Measurements from ENCODE around the gene KIF6. TPM values are rescaled to one million over a fixed set of nuclear protein-coding genes. Genes with fewer than 3 reads are reported as not detected.

The KIF6 gene
- total RNA-seq, 1 donor from 2014 or later, result not detected

GRCh38 chr6:39696986-39697788 is 28.0 kb downstream of the KIF6 start:
- Mint-ChIP-seq H3K36me3 (ENCODE audit: low read depth) (no peaks in the 10 kb centered on the region), H3K4me3 (no peak overlapping the region), H3K27me3 (peaks cover 3% of the 10 kb centered on the region), H3K4me1 (peaks cover 3% of the 10 kb centered on the region), H3K9me3 (peaks cover 6% of the 10 kb centered on the region), H3K27ac (no peak overlapping the region)
- ChIA-PET CTCF (no interaction called here), POLR2A (no interaction called here)
- intact Hi-C loops (cut with micrococcal nuclease), result no loop called here
- ATAC-seq (ENCODE audit: low read depth) (no peak), DNase-seq (no peak)
- TF ChIP-seq CTCF (IDR thresholded peaks at IDR 0.05), result no peak

- ATAC-seq (ENCODE audit: low read depth), result no peak
- no peak for TF ChIP-seq CTCF (IDR thresholded peaks at IDR 0.05)
- Mint-ChIP-seq H3K4me3 (no peak overlapping the region), H3K27me3 (peaks cover 2% of the 10 kb centered on the region), H3K4me1 (peaks cover 3% of the 10 kb centered on the region), H3K27ac (no peak overlapping the region), H3K9me3 (peaks cover 6% of the 10 kb centered on the region), H3K36me3 (ENCODE audit: low read depth) (no peaks in the 10 kb centered on the region)
- intact Hi-C loops (cut with micrococcal nuclease), result no loop called here
- ChIA-PET POLR2A (no interaction called here), CTCF (no interaction called here)
- DNase-seq, result no peak
These were observed 29.8 kb downstream of the KIF6 start for GRCh38 chr6:39695447-39695846.

GRCh38 chr6:39693206-39693605 is 32.0 kb downstream of the KIF6 start:
- intact Hi-C loops (cut with micrococcal nuclease), result no loop called here
- CTCF ChIA-PET, result no interaction called here

GRCh38 chr6:39688494-39688893 is 36.7 kb downstream of the KIF6 start:
- H3K9me3 Mint-ChIP-seq, result no peaks in the 10 kb centered on the region
- no peaks in the 10 kb centered on the region for H3K4me1 Mint-ChIP-seq
- ChIA-PET CTCF (no interaction called here), POLR2A (no interaction called here)
- peaks cover 11% of the 10 kb centered on the region for H3K27me3 Mint-ChIP-seq
- DNase-seq, result no peak
- intact Hi-C loops (cut with micrococcal nuclease), result no loop called here
- H3K4me3 Mint-ChIP-seq, result no peak overlapping the region
- no peak for ATAC-seq (ENCODE audit: low read depth)
- H3K27ac Mint-ChIP-seq, result no peak overlapping the region
- no peak for TF ChIP-seq CTCF (IDR thresholded peaks at IDR 0.05)
- H3K36me3 Mint-ChIP-seq (ENCODE audit: low read depth), result no peaks in the 10 kb centered on the region

More at GRCh38 chr6:39693206-39693605, 32.0 kb downstream of the KIF6 start:
- Mint-ChIP-seq H3K27me3 (peaks cover 7% of the 10 kb centered on the region), H3K9me3 (peaks cover 6% of the 10 kb centered on the region), H3K36me3 (ENCODE audit: low read depth) (no peaks in the 10 kb centered on the region), H3K27ac (no peak overlapping the region), H3K4me3 (no peak overlapping the region), H3K4me1 (peaks cover 3% of the 10 kb centered on the region)
- no peak for ATAC-seq (ENCODE audit: low read depth)
- POLR2A ChIA-PET, result no interaction called here
- DNase-seq, result no peak
- TF ChIP-seq CTCF (IDR thresholded peaks at IDR 0.05), result no peak

GRCh38 chr6:39686976-39687375 is 38.2 kb downstream of the KIF6 start:
- intact Hi-C loops (cut with micrococcal nuclease), result no loop called here
- Mint-ChIP-seq H3K27ac (no peak overlapping the region), H3K4me3 (no peak overlapping the region), H3K9me3 (no peaks in the 10 kb centered on the region), H3K27me3 (peaks cover 11% of the 10 kb centered on the region), H3K36me3 (ENCODE audit: low read depth) (no peaks in the 10 kb centered on the region), H3K4me1 (no peaks in the 10 kb centered on the region)
- DNase-seq, result no peak
- POLR2A ChIA-PET, result no interaction called here
- CTCF ChIA-PET, result no interaction called here
- TF ChIP-seq CTCF (IDR thresholded peaks at IDR 0.05), result no peak
- no peak for ATAC-seq (ENCODE audit: low read depth)
